AML-193 (cell line): ENCODE results near the gene NPTXR.

Source experiments
- DNase-seq, 2 experiments: peaks; one replicate each; lab custom pipeline; 2025; lab: John Stamatoyannopoulos, UW

The NPTXR gene

GRCh38 chr22:38852522-38852921, 8.7 kb upstream of the NPTXR start:
- DNase-seq = no peak

DNA sequence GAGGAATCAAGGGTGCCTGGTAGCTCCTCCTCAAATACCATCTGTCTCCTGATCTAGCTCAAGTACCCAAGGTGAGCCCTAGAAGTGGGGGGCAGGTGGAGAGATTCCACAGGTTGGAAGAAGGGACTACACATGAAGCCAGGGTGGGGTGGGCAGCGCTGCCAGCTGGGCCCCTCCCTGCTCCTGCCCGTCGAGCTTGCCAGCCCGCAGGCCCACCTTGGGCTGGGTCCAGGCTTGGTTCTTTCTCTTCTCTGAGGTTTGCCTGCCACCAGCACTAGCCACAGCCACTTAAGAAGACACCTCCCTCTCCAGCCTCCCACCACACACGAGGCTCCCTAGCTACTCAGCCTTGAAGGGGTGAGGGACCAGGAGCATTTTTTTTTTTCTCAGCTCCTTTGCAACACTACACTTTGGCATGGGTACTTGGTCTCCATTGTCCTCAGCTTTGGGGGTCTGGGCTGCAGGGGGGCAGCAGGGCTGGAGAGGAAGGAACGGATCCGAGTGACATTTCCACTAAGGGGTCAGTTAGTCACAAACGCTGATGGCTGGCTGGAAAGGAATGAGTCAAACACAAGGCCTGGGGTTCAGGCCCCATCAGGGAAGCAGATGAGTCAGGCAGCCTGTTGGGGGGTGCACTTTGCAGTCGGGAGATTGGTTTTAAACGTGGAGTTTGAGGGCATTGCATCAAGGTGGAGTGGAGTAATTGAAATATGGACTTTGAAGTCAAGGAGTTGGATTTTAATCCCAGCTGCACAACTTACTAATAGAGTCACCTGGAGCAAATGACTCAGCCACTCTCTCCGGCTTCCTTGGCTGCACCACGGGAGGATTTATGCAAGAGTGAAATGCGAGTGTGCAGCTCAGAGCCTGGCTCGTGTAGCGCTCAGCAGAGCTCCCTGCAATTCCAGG, 7.4 kb upstream of the NPTXR start:
- DNase-seq = no peak

DNA sequence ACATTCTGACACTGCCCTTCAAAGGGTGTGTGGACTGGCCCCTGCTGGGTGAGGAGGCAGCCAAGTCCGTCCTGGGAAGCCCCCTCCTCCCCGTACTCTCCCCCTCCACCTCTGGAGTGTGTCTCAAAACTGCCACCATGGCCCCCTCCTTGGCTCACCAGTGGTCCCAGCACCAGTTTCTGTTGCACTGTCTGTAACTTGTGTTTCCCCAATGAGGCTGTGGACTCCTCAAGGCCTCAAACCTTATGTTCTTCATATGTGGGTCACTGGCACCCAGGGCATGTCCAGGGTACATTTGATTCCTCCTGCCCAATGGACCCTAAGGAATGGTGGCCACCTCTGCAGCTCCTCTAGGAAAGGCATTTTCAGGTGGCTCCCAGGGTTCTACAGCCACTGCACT, 6.6 kb upstream of the NPTXR start:
- DNase-seq = no peak

- no peak for DNase-seq
Observed at GRCh38 chr22:38849811-38850210, 6.0 kb upstream of the NPTXR start.

DNA sequence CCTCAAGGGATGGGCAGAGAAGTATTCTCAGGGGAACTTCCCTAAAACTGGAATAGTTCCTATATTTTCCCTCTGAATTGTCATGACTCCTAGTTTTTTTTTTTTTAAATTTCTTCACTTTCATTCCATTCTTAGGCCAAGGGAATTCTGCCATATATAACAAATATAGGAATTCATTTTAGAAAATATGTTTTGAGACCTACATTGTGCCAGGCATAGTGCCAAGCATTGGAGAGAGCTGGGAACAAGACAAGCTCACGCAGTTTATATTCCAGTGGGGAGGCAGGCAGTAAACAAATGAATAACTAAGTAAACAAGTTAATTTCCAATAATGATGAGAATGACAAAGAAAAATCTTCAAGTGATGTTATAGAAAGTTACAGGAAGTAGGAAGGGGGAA, 2.6 kb upstream of the NPTXR start:
- DNase-seq = no peak

- DNase-seq = no peak
Observed at GRCh38 chr22:38845004-38845740, 1.3 kb upstream of the NPTXR start.

DNA sequence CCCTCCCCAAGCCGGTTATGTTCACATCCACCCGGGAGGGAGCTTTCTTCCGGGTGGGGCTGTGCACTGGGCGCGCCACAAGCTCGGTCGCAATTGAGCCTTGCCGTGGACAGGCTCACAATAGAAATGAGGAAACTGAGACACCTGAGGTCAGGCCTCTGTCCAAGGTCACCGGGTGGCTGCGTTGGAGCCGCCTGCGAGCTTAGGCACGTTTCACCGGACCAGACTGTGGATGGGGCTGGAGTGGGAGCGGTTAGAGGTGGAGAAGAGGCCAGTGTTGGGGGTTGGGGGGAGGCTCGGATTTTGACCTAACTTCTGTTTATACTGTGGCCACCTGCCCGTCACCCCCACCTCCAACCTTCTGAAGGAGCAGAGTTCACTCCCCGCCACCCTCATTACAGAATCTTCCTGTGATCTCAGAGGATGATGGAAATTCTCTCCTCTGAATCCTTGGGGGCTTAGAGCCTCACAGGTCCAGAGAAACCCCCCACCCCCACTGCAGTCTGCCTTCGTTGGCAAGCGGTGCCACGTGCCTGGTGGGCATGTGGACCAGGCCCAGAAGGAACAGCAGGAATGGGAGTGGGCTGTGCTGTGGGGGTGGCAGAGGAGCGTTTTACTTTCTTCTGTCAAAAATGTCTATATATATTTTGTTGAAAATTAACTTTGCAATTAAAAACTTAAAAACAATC, 631 bp upstream of the NPTXR start:
- DNase-seq = no peak

DNA sequence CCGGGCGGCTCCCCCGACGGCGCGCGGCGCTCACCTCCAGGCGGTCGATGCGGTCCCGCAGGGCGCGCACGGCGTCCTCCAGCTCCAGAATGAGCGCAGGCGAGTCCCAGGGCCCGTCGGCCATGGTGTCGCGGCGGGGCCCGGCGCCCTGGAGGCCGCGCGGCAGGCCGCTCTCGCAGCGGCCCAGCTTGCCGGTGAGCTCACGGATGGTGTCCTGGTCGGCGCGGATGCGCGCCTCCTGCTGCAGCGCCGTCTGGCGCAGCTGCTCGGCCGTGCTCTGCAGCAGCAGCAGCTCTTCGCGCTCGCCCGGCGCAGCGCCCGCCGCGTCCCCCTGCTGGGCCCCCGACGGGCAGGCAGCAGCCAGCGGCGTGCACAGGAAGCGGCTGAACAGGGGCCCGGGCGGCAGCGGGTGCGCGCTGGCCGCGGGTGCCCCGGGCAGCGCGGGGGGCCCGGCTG, 599 bp downstream of the NPTXR start:
- peak in 1 of 2 experiments; percentile 33 for DNase-seq

DNA sequence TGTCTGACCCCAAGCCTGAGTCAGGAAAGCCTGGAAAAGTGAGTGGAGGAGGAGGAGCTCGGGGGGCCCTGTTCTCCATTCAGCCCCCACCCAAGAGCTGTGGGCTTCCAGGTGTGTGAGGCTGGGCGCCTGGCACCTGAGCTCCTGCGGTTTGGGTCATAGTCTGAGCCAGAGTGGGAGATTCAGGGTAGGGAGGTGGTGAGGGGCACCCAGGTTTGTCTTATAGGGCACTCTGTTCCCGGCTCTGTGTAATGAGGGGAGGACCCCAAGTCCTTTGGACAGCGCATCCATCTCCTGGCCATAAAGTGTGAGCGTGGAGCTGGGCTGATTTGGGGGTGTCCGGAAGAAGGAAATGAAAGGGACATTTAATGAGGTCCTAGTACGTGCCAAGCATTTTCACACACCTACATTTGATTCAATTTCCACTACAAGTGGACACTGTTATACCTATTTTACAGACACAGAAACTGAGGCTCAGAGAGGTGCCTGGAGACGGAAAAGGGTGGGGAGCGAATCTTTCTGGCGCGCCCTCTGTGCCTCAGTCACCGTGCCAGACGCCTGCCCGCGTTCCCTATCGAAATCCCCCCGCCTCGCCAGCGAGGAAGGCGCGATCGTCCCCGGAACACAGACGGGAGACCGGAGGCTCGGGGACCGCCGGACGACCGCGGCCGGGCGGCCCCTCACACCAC, 1.2 kb downstream of the NPTXR start:
- no peak for DNase-seq

DNA sequence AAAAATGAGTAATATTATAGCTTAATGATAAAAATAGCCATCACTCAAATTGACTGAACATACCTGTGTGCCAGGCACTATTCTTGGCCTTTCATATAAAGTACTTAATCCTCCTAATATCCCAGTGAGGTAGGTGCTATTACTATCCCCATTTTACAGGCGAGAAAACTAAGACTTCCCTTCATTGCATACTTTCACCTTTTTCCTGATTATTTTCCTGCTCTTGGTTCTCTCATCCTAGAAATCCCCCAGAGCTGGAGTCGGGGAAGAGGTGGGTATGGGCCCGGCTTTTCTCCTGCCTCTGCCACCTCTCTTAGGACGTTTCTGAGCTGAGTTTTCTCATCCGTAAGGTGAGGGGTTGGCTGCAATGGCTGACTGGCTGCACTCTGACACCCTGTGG, 2.2 kb downstream of the NPTXR start:
- DNase-seq = no peak

- no peak for DNase-seq
Observed at GRCh38 chr22:38841211-38841610, 2.6 kb downstream of the NPTXR start.

- DNase-seq = no peak
Observed at GRCh38 chr22:38840129-38840528, 3.7 kb downstream of the NPTXR start.

GRCh38 chr22:38839686-38840085, 4.1 kb downstream of the NPTXR start:
- DNase-seq = no peak

- no peak for DNase-seq
Observed at GRCh38 chr22:38837414-38837928, 6.4 kb downstream of the NPTXR start.

DNA sequence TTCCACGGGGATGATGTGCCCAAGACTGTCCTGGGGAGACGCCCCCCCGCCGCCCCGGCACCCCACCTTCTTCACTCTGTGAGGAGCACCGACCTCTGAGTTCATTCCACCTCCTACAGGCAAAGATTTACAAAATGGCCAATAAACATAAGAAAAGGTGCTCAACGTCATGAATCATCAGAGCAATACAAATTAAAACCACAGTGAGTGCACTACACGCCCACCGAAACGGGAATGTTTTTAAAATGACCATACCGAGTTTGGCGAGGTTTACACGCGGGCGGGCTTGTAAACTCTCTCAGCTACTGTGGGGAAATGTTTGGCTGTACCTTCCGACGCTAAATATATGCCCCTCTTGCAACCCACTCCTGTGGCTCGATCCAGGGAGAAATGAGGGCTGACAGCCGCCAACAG, 7.9 kb downstream of the NPTXR start:
- no peak for DNase-seq

DNA sequence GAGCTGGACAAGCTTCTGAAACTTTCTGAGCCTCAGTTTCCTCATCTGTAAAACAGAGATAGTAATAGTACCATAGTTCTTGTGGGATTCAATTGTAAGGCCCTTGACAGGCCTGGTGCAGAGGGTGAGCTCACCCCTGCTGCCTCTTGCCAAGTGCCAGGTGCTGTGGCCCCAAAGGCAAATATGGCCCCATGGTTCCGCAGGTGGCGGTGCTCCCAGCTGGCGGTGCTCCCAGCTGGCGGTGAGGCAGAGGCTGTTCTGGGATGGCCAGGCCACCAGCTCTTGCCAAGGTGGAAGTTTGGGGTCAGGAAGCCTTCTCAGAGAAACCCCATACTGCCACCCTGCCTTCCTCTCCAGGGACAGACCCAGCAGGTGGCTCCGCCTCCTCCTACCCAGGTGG, 8.8 kb downstream of the NPTXR start:
- DNase-seq = no peak

DNA sequence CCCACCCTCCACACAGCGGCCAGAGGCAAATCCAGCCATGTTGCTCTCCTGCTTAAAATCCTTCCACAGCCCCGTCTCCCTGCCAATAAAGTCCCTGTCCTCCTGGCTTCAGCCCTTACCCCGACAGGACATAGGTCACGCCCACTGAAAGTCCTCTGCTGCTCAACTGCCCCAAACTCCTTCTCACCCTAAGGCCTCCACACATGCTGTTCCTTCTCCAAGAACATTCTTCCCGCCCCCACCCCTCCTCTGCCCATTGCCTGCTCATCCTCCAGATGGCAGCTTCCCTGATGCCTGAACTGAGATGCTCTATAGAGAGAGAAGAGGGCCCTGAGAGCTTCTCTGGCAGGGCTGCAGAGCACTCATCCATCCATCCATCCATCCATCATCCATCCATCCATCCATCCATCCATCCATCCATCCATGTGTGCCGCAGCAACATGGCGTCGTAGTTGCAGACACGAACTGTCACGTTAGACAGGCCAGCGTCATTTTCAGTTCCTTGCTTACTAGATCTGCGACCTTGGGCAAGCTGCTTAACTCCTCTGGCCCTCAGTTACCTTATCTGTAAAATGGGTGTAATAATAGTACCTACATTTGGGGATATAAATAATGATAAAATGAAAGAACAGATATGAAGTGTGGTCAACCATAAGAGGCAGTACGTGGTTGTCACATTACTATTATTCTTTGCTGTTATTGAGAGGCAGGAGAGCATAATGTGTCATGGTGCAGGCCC, 9.4 kb downstream of the NPTXR start:
- no peak for DNase-seq

GRCh38 chr22:38833061-38833460, 10.8 kb downstream of the NPTXR start:
- no peak for DNase-seq

DNA sequence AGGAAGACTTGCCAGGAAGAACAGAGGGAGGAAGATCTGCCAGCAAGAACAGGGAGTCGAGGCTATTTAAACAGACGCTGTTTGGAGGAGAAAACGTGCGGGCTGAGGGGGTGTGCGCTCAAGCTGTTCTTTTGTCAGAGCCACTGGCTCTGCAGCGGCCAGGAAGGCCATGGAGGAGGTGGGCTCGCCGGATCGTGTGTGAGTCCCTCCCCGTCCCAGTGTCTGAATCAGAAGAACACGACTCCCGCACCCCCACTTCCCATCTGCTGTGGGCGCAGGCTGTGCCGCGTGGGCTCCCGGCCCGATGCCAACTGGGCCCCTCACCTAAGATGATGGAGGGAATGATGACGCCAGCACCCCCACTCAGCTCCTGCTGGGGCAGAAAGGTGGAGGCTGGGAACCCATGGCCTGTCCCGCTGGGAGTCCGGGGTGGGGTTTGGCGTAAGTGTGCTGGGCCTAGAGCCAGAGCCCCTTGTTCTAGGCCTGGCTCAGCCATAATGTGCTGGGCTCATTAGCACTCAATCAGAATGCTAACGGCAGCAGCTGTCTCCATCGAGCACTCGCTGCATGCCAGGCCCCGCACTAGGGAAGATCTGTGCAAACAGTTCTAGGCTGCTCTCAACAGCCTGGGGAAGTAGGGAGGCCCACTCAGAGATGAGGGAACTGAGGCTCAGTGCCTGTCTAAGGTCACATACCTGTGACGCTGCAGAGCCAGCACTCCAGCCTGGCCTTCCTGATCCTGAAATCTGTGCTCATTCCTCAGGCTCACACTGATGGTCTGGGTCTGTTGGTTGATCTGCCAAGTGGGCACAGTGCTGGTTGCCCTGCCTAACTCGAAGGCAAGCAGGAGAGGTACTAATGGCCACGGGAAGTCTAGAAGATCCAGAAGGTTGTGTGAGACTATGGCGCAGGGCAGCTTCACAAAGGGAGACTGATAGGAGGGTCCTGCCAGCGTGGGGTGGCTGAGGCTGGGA, 11.5 kb downstream of the NPTXR start:
- no peak for DNase-seq
